Activated CD8-positive, alpha-beta memory T cell treated with anti-CD3 and anti-CD28 coated beads for 1 hour (primary cell): ENCODE data around the gene STARD10.
"Not testable (repeated sequence)": the region's sequence is repeated elsewhere in the genome, so short reads cannot be mapped to it uniquely, and the experiment has no call there.

ENCODE experiments used
- DNase-seq, 2 donors: peaks; one replicate each; pipeline ENCODE4 v3.0.0-alpha.2; 2020; ENCODE audit warnings: low read depth in 1 of 2; ENCODE audit errors: extremely low read depth in 1 of 2

The STARD10 gene

GRCh38 chr11:72826191-72826941, 32.5 kb upstream of the STARD10 start:
- DNase-seq, result no peak

GRCh38 chr11:72825661-72826060, 31.8 kb upstream of the STARD10 start:
- DNase-seq, result no peak

GRCh38 chr11:72824811-72825505, 31.1 kb upstream of the STARD10 start:
- DNase-seq, result no peak

GRCh38 chr11:72824020-72824419, 30.2 kb upstream of the STARD10 start:
- no peak for DNase-seq

DNA sequence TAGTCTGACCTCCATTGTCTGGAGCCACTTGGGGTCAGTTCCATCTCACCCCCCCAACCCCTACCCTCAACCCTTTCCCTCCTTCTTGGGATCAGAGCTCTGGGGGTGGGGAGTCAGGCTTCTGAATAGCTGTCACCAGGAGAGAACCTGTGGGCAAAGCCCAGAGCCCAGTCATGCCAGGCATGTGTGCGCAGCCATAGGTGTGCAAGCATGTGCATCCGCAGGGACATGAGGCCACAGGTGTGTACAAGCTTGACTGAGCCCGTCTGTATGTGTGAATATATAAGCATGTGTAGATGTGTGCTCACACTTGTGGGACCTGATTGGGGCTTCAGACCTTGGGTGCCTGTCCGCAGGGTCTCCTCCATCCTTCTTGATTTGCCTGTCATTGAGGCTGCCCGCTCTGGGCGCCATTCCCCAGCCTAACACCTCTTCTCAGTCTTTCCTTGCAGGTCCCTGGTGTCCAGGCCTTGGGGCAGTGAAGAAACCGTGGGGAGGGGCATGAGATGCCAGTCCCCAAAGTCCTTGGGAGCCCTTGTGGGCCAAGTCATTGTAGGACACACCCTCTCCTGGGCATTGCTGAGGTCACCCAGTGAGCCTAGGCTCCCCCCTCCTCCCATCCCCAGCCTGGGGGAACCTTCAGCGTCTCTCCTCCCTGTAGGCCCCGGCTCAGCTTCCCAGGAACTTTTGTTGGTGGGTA, 29.4 kb upstream of the STARD10 start:
- no peak for DNase-seq

- peak; percentile 66 to 72 for DNase-seq
Measured at GRCh38 chr11:72821920-72822799, 28.3 kb upstream of the STARD10 start.

GRCh38 chr11:72821221-72821919, 27.5 kb upstream of the STARD10 start:
- no peak for DNase-seq

DNA sequence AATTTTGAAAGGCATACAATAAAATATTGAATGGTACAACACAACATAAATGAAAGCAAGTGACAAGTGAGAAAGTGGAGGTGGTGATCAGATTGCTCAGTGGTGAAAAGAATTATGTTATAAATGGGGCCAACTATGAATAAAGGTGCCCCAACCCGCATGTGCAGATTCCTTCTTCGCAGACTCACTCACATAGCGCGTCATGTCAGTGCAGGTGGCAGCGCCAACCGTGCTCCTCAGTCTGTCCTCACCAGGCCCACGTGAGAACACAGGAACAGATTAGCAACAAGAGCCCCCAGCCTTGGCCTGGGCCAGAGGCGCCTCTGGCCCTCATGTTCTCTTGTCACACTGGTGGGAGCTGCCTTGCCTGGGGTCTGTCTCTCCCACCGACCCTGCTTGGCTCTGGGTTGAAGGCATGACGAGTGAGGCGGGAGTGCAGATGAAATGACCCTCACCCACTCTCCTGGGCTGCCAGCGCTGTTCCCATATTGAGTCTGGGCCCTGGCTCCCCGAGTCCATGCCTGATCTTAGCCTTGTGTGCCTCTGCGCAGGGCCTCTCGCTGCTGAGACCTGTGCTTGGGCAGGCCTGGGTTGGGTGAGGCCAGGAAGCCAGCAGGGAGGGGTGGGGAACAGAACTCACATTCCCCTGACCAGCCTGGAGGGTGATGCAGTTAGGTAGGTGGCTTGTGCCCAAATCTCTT, 26.7 kb upstream of the STARD10 start:
- no peak for DNase-seq

GRCh38 chr11:72818971-72819370, 25.1 kb upstream of the STARD10 start:
- no peak for DNase-seq

DNA sequence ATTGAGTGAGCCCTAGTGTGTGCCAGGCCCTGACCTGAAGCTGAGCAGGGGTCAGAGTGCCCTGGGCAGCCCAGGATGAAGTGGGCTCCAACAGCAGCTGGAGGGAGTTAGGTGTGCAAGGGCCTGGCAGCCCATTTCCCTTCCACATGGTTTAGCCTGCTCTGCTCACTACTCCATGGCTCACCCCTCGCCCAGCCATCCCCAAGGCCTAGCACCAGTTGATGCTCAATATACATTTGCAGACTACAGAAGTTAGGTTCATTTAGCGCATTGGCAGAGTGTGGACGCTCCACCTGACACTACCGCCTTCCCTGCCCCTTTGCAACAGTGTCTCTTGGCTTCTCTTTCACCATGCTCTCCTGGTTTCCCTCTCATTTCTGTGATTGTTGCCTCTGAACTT, 24.1 kb upstream of the STARD10 start:
- DNase-seq, result no peak

DNA sequence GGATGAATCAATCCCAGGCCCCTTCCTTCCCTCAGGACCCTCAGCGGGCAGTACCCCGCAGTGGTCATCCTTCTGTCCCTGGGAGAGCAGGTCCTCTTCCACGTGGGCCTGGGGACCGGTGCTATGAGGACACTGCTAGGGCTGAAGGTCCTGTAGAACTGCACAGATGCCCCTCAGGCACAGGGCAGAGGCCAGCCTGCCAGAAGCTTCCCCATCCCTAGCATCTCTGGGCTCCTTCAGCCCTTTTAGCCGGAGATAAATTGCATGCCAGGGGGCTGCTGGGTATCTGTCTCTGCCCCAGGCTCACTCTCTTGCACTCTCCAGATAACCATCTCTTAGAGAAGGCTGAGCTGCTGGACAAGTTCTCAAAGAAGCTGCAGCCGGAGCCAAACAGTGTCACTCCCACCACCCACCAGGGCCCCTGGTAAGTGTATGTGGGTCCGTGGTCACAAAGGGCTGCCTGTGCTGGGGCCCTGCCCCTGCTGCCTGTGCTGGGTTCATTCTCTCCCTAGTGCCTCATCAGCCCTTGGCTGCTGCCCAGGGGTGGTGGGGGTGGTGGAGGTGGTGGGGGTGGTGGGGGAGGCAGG, 22.6 kb upstream of the STARD10 start:
- no peak for DNase-seq

DNA sequence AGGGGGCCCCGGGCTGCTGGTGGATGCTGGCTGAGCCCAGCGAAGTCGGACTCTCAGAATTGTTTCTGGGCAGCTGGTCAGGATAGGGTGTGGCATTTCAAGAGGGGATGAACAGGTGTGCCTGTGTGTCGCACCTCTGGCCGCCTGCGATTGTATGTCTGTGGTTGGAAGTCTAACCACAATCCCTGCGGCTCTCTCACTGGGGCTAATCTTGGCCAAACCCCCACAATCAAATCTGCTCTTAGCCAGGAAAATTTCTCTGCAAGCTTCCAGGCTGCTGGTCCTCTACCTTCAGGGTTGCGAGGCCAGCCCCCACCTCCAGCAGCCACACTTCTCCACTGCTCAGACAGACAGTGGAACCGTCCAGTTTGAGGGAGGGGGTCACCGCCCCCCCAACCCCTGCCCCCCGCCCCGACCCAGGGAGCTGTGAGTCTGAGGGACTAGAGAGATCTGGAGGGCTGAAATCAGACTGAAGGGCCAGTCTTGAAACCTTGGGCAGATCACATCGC, 21.3 kb upstream of the STARD10 start:
- no peak for DNase-seq

DNA sequence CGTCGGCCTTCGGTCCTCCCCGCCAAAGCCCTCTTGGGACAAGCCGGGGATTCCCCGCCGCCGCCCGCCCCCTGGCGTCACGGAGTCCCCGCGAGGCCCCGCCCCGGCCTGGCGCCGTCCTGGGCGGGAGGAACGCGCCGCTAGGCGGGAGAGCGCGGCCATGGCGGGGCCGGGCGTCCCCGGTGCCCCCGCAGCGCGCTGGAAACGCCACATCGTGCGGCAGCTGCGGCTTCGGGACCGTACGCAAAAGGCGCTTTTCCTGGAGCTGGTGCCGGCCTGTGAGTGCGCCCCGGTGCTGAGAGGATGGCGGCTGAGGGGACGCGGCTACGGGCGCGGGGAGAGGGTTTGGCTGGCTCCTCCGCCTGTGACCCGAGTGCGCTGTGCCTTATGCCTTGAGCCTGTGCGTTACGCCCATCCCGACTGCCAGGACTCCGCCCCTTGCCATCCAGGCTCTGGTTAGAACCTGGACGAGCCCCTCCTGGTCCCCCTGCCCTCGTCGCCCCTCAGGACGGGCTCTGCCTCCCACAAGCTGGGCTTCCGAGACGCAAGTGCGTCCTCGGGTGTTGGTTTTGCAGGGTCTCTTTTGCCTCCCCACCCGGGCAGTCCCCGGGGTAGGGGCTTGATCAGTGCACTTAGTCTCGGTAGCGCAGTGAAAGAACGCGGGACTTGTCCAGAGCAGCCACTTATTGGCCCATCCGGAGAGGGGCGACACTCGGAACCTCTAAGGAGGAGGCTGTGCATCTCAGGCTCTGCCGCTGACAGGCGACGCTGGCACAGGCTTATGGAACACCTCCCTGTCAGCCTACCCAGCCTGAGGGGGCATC, 20.7 kb upstream of the STARD10 start, which contains the start of gene ATG16L2:
Gene ATG16L2, plus strand, starts transcription at position 126 of the 824 bp plus-strand sequence. Its CDS starts 35 bp downstream, at position 161.
- DNase-seq, result peak; percentile 58 to 84

- peak; percentile 57 to 75 for DNase-seq
Measured at GRCh38 chr11:72813740-72814285, 20.0 kb upstream of the STARD10 start.

DNA sequence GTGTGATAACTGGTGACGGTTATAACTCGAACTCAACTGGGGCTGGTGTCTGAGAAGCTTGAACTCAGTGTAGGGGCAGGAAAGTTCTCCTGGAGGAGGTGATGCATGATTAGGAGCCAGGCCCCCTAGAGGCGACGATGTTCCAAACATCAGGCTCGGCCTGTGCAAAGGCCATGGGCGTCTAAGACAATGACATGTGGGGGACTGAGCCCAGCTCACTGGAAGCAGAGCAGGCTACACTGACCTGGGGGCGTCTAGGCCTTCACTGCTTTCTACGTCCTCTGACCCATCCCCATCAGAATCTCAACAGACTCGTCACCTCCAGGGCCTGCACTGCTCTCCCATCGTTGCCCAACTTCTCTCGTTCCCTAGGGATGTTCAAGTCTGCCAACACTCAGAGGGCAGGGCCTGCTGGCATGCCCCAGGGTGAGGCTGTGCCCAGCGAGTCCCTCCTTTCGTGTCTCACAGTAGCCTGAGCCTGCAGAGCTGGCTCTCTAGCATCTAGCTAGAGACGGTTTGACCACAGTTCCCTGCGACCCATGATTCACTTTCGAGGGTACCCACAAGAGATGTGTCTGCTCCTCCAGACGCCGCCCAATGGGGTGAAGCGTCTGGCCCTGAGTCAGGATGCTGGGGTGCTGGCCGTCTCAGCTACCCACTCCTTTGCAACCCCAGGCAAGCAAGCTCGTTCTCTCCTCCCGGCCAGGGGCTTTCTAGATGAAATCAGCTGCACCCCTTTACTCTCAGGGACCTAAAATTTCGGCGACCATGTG, 19.3 kb upstream of the STARD10 start:
- DNase-seq, result peak; percentile 37 to 40

GRCh38 chr11:72812604-72812966, 18.7 kb upstream of the STARD10 start:
- DNase-seq, result no peak

GRCh38 chr11:72811686-72812085, 17.8 kb upstream of the STARD10 start:
- not testable (repeated sequence) for DNase-seq
